Uterus (tissue), 2 donors: Measurements from ENCODE around the gene CD53.
"Not testable (repeated sequence)": the region's sequence is repeated elsewhere in the genome, so short reads cannot be mapped to it uniquely, and the experiment has no call there.

Experiments used
- POLR2A ChIP-seq, 2 donors: fragments of 450-650 bp; IDR thresholded peaks; one replicate each; pipeline ENCODE4 v1.6.1; 2016; ENCODE audit warnings: antibody characterized with exemption in 2 of 2, mild to moderate bottlenecking in 1 of 2, moderate library complexity in 1 of 2
- TF ChIP-seq, protein P1 (sequence below), 4 experiments: fragments of 200-600 bp in 2 of 4; fragments of 450-650 bp in 2 of 4; sonication (generic) in 2 of 4; IDR thresholded peaks; one replicate each; pipeline ENCODE4 v1.5.1; 2016 to 2019; ENCODE audit warnings: antibody characterized with exemption in 4 of 4, mild to moderate bottlenecking in 2 of 4, moderate library complexity in 1 of 4

DNA sequence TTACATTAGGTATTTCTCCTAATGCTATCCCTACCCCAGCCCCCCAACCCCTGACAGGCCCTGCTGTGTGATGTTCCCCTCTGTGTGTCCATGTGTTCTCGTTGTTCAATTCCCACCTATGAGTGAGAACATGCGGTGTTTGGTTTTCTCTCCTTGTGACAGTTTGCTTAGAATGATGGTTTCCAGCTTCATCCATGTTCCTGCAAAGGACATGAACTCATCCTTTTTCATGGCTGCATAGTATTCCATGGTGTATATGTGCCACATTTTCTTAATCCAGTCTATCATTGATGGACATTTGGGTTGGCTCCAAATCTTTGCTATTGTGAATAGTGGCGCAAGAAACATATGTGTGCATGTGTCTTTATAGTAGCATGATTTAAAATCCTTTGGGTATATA lies 58.1 kb downstream of the CD53 start:
- TF ChIP-seq, protein P1, sequence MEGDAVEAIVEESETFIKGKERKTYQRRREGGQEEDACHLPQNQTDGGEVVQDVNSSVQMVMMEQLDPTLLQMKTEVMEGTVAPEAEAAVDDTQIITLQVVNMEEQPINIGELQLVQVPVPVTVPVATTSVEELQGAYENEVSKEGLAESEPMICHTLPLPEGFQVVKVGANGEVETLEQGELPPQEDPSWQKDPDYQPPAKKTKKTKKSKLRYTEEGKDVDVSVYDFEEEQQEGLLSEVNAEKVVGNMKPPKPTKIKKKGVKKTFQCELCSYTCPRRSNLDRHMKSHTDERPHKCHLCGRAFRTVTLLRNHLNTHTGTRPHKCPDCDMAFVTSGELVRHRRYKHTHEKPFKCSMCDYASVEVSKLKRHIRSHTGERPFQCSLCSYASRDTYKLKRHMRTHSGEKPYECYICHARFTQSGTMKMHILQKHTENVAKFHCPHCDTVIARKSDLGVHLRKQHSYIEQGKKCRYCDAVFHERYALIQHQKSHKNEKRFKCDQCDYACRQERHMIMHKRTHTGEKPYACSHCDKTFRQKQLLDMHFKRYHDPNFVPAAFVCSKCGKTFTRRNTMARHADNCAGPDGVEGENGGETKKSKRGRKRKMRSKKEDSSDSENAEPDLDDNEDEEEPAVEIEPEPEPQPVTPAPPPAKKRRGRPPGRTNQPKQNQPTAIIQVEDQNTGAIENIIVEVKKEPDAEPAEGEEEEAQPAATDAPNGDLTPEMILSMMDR (IDR thresholded peaks at IDR 0.05) = not testable (repeated sequence)
- TF ChIP-seq POLR2A (IDR thresholded peaks at IDR 0.05) = not testable (repeated sequence)
